Activated CD8-positive, alpha-beta memory T cell treated with anti-CD3 and anti-CD28 coated beads for 36 hours (primary cell): ENCODE data around the gene RNF31. TPM values are rescaled to one million over a fixed set of nuclear protein-coding genes. Genes with fewer than 3 reads are reported as not detected.

Experiments used
- CTCF ChIA-PET: fragments of 350-600 bp; sonication (Branson Sonifier 250); formaldehyde crosslinking; loops from one replicate; lab custom pipeline; 2021; ENCODE audit warnings: antibody characterized with exemption; lab: Charles Lee
- POLR2A ChIA-PET: fragments of 350-600 bp; sonication (Branson Sonifier 250); formaldehyde crosslinking; loops from one replicate; lab custom pipeline; 2021; ENCODE audit warnings: antibody characterized with exemption; lab: Charles Lee
- total RNA-seq, 2 experiments: library from RNA; stranded (reverse); gene quantifications; one replicate each; pipeline ENCODE4 v1.2.3, GENCODE V29; 2021

Gene RNF31
- total RNA-seq, 2 experiments from 2014 or later, result 75.5 to 80.8 TPM

DNA sequence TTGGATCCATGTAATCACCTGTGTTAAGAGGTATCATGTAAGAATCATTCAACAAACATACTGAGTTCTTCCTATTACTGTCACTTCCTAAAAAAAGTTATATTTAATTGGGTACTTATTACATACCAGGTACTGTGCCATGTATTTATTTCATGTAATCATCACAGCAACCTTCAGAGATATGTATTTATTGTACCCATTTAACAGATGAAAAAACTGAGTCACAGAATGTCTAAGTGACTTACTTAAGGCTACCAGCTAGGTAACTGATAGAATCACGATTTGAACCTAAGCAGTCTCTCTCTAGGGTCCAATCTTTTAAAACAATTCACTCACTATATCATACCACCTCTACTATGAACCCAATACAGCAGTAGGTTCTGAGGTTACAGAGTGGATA, 2.8 kb upstream of the RNF31 start:
- POLR2A ChIA-PET, result no interaction called here
- CTCF ChIA-PET, result interaction anchor here (1.4 kb wide), 1 partner anchor 17 kb away, joined by 6 read pairs; the partner anchor contains the start of gene IRF9

DNA sequence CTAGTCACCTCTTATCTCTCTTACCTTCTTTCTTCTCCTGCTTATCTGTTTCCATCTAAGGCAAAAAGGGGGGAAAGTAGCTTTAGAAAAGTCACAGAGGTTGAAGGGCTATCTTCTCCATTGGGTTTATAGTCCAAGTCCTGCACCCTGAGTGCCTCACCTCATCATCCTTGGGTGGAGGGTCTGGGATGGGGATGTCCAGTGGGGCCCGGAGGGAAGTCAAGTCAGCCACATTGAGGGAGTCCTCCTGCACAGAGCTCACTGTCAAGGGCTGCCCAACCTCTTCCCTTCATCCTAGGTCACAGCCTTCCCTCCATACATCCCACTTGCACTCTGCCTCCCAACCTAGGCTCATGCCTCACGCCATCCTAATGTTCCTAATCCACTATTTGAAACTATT, 2.1 kb upstream of the RNF31 start:
- ChIA-PET CTCF (interaction anchor here (1.2 to 1.6 kb wide), 3 partner anchors 9 to 30 kb away, joined by 6 to 8 read pairs (median 6); partner anchors contain the start of genes DCAF11, IRF9, NRL and PSME1), POLR2A (interaction anchor here (2.4 to 3.8 kb wide), 3 partner anchors 8 to 31 kb away, joined by 16 to 34 read pairs (median 18); partner anchors contain the start of genes DCAF11, IRF9, NRL and PSME1)

DNA sequence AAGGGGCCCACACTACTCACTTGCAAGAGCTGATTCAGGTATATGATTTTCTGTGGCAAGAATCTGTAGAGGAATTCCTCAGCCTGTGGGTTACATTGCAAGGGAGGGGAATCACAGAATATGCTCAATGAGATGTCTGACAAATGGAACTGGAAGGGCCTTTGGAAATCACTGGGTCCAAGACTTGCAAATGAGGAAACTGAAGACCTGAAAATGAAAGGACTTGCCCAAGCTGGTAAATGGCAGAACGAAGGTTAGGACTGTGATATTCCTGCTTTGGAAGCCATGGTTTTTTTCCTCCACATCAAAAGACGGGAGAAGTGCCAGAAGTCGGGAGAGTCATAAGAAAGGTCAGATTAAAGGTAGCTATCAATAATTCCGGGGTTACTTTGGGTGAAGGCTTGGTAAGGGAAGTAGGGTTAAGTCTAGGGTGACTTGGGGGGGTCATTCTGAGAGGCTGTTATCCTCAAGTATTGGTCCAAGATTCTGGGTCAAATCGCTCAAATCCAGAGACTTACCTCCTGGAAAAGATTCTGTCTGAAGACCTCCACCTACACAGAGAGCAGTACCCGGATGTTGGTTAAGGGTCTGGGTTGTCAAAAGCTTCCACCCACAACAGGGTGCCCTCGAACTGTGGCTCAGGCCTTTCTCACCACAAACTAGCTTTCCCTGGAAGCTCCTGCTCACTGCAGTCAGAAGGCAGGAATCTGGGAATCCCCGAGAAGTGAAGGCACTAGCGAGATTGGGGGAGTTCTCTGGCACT, 1.4 kb upstream of the RNF31 start:
- POLR2A ChIA-PET, result interaction anchor here (1.1 to 3.8 kb wide), 5 partner anchors 9 to 51 kb away, joined by 4 to 34 read pairs (median 16); partner anchors contain the start of genes DCAF11, IRF9, NRL and PCK2
- CTCF ChIA-PET, result interaction anchor here (1.2 to 2.6 kb wide), 5 partner anchors 9 to 37 kb away, joined by 3 to 8 read pairs (median 6); partner anchors contain the start of genes DCAF11, IRF9, NRL and PSME1

DNA sequence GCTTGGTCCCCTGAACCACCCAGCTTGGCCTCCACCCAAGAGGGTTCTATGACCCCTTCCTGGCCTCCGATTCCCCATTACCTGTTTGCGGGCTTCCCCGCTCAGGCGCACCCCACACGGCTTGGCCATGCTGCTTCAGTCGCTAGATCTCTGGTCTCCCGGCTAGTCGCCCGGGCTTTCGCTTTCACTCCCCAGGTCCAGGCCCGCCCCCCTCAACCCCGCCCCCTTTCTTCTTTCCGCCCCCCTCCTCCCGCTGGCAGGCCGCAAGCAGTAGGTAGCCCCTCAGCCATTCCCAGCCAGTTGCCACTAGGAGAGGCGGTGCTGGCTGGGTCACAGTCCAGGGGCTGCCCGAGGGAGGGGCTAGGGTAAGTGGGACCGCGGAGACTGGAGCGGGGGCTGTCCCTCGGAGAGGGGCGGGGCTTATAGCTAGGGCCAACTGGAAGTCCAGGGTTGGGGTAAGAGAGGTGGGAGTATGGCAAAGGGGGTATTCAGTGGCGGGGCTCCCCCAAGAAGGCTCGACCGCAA, 783 bp upstream of the RNF31 start, which contains the start of gene PSME2:
PSME2 (minus strand) TSS at position 158 of the 525 bp plus-strand sequence; CDS start at position 129, 29 bp downstream.
- CTCF ChIA-PET, result interaction anchor here (1.2 to 2.7 kb wide), 6 partner anchors 9 to 38 kb away, joined by 3 to 24 read pairs (median 7); partner anchors contain the start of genes DCAF11, IRF9, NRL and PSME1

DNA sequence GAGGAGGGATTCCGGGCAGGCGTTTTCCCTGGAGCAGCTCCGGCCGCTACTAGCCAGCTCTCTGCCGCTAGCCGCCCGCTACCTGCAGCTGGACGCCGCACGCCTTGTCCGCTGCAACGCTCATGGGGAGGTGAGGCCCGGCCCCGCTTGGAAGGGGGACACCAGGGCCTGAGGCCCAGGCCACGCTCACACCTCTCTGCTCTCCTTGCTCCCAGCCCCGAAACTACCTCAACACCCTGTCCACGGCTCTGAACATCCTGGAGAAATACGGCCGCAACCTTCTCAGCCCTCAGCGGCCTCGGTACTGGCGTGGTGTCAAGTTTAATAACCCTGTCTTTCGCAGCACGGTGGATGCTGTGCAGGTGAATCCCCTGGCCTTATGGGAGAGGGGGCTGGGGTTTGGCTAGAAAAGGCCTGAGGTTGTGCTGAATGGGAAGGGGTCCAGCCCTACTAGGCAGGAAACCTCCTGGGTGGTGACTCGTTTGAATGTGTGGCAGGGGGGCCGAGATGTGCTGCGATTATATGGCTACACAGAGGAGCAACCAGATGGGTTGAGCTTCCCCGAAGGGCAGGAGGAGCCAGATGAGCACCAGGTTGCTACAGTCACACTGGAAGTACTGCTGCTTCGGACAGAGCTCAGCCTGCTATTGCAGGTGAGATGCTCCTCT, 597 bp downstream of the RNF31 start:
- POLR2A ChIA-PET, result interaction anchor here (0.5 to 3.8 kb wide), 5 partner anchors 11 to 47 kb away, joined by 3 to 34 read pairs (median 16); partner anchors contain the start of genes DCAF11, IRF9, NRL and PSME1

More for the DNA sequence above, 783 bp upstream of the RNF31 start, which contains the start of gene PSME2:
- POLR2A ChIA-PET, result interaction anchor here (0.9 to 3.8 kb wide), 8 partner anchors 10 to 52 kb away, joined by 3 to 34 read pairs (median 7); partner anchors contain the start of genes DCAF11, IRF9, NRL and PCK2

DNA sequence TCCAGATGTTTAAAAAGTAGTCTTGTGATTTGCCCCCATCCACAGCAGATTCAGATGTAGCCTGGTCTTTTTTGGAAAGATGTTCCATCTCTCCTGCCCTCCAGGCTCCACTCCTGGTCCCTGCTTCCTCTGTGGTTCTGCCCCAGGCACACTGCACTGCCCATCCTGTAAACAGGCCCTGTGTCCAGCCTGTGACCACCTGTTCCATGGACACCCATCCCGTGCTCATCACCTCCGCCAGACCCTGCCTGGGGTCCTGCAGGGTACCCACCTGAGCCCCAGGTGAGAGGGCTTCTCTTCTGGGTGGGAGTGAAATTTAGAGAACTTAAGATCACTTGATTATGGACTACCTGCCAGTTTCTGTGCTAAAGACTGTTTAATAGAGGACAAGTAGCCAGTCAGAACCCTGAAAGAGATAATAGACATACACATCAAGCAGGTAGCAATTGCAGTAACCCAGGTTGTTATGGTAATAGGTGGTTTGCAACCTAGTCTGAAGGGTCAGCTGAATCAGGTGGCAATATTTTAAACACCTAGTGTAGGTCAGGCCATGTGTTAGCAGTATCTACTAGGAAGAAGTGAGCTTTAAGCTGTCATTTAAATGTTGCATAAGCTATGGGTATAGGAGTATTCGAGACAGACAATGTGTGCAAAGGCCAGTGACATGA, 2.1 kb downstream of the RNF31 start:
- CTCF ChIA-PET, result interaction anchor here (1.4 to 2.7 kb wide), 2 partner anchors 11 to 24 kb away, joined by 3 to 24 read pairs; partner anchors contain the start of gene IRF9
- POLR2A ChIA-PET, result interaction anchor here (1.2 kb wide), 1 partner anchor 8 kb away, joined by 3 read pairs; the partner anchor contains the start of gene EMC9

More for the DNA sequence above, 597 bp downstream of the RNF31 start:
- CTCF ChIA-PET, result interaction anchor here (0.9 to 2.7 kb wide), 5 partner anchors 11 to 57 kb away, joined by 3 to 24 read pairs (median 7); partner anchors contain the start of genes DCAF11, IRF9, NRL and PSME1

DNA sequence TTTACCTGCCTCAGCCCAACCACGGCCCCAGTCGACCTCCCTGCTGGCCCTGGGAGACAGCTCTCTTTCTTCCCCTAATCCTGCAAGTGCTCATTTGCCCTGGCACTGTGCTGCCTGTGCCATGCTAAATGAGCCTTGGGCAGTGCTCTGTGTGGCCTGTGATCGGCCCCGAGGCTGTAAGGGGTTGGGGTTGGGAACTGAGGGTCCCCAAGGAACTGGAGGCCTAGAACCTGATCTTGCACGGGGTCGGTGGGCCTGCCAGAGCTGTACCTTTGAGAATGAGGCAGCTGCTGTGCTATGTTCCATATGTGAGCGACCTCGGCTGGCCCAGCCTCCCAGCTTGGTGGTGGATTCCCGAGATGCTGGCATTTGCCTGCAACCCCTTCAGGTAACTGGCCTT, 2.8 kb downstream of the RNF31 start:
- POLR2A ChIA-PET, result interaction anchor here (0.8 to 1.2 kb wide), 2 partner anchors 9 to 51 kb away, joined by 3 read pairs; partner anchors contain the start of gene EMC9
- CTCF ChIA-PET, result interaction anchor here (1.4 kb wide), 1 partner anchor 24 kb away, joined by 3 read pairs; no protein-coding TSS in a partner anchor

DNA sequence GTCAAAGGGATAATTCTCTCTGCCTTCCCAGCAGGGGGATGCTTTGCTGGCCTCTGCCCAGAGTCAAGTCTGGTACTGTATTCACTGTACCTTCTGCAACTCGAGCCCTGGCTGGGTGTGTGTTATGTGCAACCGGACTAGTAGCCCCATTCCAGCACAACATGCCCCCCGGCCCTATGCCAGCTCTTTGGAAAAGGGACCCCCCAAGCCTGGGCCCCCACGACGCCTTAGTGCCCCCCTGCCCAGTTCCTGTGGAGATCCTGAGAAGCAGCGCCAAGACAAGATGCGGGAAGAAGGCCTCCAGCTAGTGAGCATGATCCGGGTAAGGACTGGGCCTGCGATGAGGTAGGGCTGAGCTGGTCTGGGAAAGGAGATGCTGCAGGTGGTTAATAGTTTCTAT, 3.3 kb downstream of the RNF31 start:
- ChIA-PET POLR2A (interaction anchor here (0.8 to 1.2 kb wide), 2 partner anchors 9 to 51 kb away, joined by 3 read pairs; partner anchors contain the start of gene EMC9), CTCF (interaction anchor here (1.4 to 1.8 kb wide), 2 partner anchors 10 to 23 kb away, joined by 3 to 17 read pairs; partner anchors contain the start of gene IRF9)

DNA sequence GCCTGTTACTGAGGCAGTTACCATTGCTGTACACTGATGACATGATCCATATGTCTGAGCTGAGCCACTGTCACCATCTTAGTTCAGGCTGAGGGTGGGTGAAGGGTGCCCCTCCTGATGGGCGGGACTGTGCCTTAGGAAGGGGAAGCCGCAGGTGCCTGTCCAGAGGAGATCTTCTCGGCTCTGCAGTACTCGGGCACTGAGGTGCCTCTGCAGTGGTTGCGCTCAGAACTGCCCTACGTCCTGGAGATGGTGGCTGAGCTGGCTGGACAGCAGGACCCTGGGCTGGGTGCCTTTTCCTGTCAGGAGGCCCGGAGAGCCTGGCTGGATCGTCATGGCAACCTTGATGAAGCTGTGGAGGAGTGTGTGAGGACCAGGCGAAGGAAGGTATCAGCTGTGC, 3.7 kb downstream of the RNF31 start:
- ChIA-PET CTCF (interaction anchor here (1.8 kb wide), 1 partner anchor 10 kb away, joined by 17 read pairs; the partner anchor contains the start of gene IRF9), POLR2A (interaction anchor here (0.8 kb wide), 1 partner anchor 50 kb away, joined by 3 read pairs; no protein-coding TSS in a partner anchor)

DNA sequence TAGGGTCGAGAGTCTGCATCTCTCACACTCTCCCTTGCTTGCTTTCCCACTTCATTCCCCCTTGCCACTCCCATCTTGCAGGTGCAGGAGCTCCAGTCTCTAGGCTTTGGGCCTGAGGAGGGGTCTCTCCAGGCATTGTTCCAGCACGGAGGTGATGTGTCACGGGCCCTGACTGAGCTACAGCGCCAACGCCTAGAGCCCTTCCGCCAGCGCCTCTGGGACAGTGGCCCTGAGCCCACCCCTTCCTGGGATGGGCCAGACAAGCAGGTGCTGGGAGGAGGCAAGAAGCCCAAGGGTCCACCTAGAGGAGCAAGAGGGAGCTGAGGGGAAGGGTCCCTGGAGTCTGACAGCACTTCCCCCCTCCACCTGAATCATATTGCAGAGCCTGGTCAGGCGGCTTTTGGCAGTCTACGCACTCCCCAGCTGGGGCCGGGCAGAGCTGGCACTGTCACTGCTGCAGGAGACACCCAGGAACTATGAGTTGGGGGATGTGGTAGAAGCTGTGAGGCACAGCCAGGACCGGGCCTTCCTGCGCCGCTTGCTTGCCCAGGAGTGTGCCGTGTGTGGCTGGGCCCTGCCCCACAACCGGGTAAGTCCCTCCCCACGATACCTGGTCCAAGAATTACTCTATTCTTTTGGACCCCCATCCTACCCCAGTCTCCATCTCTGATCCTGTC, 4.2 kb downstream of the RNF31 start:
- CTCF ChIA-PET, result interaction anchor here (0.6 to 1.8 kb wide), 2 partner anchors 9 to 42 kb away, joined by 3 to 17 read pairs; partner anchors contain the start of gene IRF9

DNA sequence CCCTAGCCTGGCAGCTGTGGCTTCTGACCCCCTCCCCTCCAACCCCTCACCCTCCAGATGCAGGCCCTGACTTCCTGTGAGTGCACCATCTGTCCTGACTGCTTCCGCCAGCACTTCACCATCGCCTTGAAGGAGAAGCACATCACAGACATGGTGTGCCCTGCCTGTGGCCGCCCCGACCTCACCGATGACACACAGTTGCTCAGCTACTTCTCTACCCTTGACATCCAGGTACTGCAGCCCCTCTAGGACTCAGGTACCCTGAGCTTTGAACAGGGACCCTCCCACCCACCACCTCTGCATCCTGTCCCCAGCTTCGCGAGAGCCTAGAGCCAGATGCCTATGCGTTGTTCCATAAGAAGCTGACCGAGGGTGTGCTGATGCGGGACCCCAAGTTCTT, 7.8 kb downstream of the RNF31 start:
- POLR2A ChIA-PET, result no interaction called here
- CTCF ChIA-PET, result interaction anchor here (1.1 kb wide), 1 partner anchor 9 kb away, joined by 3 read pairs; the partner anchor contains the start of gene PSME2

More for the DNA sequence above, 4.2 kb downstream of the RNF31 start:
- POLR2A ChIA-PET, result interaction anchor here (0.6 kb wide), 1 partner anchor 21 kb away, joined by 3 read pairs; the partner anchor contains the start of gene FITM1

DNA sequence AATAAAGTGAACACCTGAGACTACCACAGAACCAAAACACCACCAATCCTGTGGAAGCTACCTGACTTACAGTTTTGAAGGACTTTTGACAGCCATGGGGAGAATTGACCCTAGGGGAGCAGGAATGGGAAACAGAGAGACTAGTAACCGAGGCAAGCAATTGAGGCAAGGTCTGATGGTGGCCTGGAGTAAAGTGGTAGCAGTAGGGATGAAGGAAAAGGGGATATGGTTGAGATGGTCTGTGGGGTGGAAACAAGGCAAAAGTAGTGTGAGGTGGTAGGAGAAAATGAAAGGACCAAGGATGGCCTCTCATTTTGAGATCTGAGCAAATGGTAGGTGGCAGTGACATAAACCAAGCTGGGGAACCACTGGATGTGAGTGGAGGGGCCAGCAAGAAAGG, 9.5 kb downstream of the RNF31 start:
- ChIA-PET CTCF (interaction anchor here (0.5 to 0.6 kb wide), 2 partner anchors 13 to 20 kb away, joined by 3 to 6 read pairs; no protein-coding TSS in a partner anchor), POLR2A (interaction anchor here (0.6 kb wide), 1 partner anchor 13 kb away, joined by 6 read pairs; no protein-coding TSS in a partner anchor)

DNA sequence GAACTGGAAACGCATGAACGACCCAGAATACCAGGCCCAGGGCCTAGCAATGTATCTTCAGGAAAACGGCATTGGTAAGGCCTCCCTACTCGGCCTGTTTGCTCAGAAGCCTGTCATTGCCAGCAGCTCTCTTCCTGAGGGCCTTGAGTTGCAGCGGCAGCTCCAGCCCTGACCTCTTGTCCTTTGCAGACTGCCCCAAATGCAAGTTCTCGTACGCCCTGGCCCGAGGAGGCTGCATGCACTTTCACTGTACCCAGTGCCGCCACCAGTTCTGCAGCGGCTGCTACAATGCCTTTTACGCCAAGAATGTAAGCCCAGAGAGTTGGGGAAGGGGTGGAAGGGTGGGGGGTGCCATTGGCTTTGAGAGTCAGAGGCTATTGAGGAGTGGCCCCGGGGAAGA, 10.0 kb downstream of the RNF31 start:
- ChIA-PET CTCF (no interaction called here), POLR2A (interaction anchor here (0.6 kb wide), 1 partner anchor 12 kb away, joined by 6 read pairs; no protein-coding TSS in a partner anchor)

DNA sequence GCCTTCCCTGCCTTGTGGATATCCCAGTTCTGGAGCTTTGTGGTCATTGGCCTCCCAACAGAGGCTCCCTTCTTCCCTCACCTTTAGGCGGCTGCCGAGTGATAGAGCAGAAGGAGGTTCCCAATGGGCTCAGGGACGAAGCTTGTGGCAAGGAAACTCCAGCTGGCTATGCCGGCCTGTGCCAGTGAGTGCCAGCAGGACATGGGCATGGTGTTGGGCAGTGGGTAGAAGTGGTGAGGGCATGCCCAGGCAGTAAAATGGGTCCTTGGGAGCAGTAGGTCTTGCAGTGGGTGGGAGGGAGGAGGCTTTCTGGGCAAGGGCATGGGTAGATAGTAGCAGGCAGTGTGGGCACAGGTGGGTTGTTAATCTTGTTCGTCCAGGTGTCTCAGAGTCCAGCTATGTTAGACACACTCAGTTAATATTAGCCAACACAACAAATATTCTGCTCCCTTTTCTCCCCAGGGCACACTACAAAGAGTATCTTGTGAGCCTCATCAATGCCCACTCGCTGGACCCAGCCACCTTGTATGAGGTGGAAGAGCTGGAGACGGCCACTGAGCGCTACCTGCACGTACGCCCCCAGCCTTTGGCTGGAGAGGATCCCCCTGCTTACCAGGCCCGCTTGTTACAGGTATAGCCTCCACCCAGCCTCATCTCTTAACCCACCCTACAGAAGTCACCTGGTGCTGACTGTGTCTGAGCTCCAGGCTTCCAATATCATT, 12.6 kb downstream of the RNF31 start:
- POLR2A ChIA-PET, result interaction anchor here (0.6 to 3.4 kb wide), 7 partner anchors 13 to 86 kb away, joined by 3 to 19 read pairs (median 10); partner anchors contain the start of genes DCAF11, EMC9, NRL and PSME1
- CTCF ChIA-PET, result interaction anchor here (0.7 to 3.5 kb wide), 17 partner anchors 9 to 152 kb away, joined by 3 to 34 read pairs (median 9); partner anchors contain the start of genes DCAF11, NRL, PCK2 and PSME1

DNA sequence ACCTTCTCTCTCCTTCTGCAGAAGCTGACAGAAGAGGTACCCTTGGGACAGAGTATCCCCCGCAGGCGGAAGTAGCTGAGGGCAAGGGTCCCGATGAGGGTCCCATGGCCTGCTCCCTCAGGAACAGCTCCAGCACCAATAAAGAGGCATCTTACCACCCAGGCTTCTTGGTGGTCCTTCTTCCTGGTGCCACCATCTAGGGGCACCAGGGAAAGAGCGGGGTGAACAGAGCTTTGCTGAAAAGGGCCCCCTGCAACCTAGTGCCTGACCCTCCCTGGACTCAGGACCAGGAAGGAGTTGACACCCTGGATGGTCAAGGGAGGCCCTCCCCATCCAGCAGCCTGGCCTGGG, 13.2 kb downstream of the RNF31 start:
- CTCF ChIA-PET, result interaction anchor here (0.7 to 3.5 kb wide), 27 partner anchors 9 to 152 kb away, joined by 3 to 34 read pairs (median 5); partner anchors contain the start of genes DCAF11, EMC9, GMPR2 and IPO4
- POLR2A ChIA-PET, result interaction anchor here (0.6 to 3.4 kb wide), 12 partner anchors 8 to 85 kb away, joined by 3 to 19 read pairs (median 9); partner anchors contain the start of genes CHMP4A, DCAF11, EMC9 and IPO4
